ENCODE measurements around the gene PANX1.
"Not testable (repeated sequence)": the region's sequence is repeated elsewhere in the genome, so short reads cannot be mapped to it uniquely, and the experiment has no call there.

PANX1 gene

GRCh38 chr11:94150704-94151685 lies 22.4 kb downstream of the PANX1 start:
- DNase-seq, result no peak

- DNase-seq, result no peak
Observed at GRCh38 chr11:94151903-94152677, 23.4 kb downstream of the PANX1 start.

GRCh38 chr11:94152678-94153065 lies 24.0 kb downstream of the PANX1 start:
- no peak for DNase-seq

GRCh38 chr11:94153320-94153719 lies 24.7 kb downstream of the PANX1 start:
- no peak for DNase-seq

GRCh38 chr11:94154095-94154856 lies 25.6 kb downstream of the PANX1 start:
- no peak for DNase-seq

GRCh38 chr11:94157339-94157738 lies 28.7 kb downstream of the PANX1 start:
- not testable (repeated sequence) for DNase-seq

- DNase-seq, result no peak
Observed at GRCh38 chr11:94168882-94169281, 40.2 kb downstream of the PANX1 start.

GRCh38 chr11:94169516-94169915 lies 40.9 kb downstream of the PANX1 start:
- no peak for DNase-seq

GRCh38 chr11:94169930-94170545 lies 41.4 kb downstream of the PANX1 start:
- no peak for DNase-seq

GRCh38 chr11:94170953-94171352 lies 42.3 kb downstream of the PANX1 start:
- DNase-seq, result no peak

- no peak for DNase-seq
Observed at GRCh38 chr11:94171693-94172440, 43.2 kb downstream of the PANX1 start.

GRCh38 chr11:94175535-94175934 lies 46.9 kb downstream of the PANX1 start:
- no peak for DNase-seq

GRCh38 chr11:94178331-94178730 lies 49.7 kb downstream of the PANX1 start:
- DNase-seq, result no peak

GRCh38 chr11:94179696-94180095 lies 51.1 kb downstream of the PANX1 start:
- no peak for DNase-seq

- DNase-seq, result no peak
Observed at GRCh38 chr11:94181526-94181925, 52.9 kb downstream of the PANX1 start.

- no peak for DNase-seq
Observed at GRCh38 chr11:94181943-94182342, 53.3 kb downstream of the PANX1 start.

- DNase-seq, result no peak
Observed at GRCh38 chr11:94183251-94183885, 54.7 kb downstream of the PANX1 start.

GRCh38 chr11:94183886-94184264 lies 55.2 kb downstream of the PANX1 start:
- DNase-seq, result no peak

- no peak for DNase-seq
Observed at GRCh38 chr11:94184362-94184761, 55.7 kb downstream of the PANX1 start.

- DNase-seq, result no peak
Observed at GRCh38 chr11:94184846-94185245, 56.2 kb downstream of the PANX1 start.

GRCh38 chr11:94185416-94186084 lies 56.9 kb downstream of the PANX1 start:
- DNase-seq, result no peak

Data from NCI-H2081 treated with DMSO at 0.1 percent for 48 hours (cell line).